ENCODE measurements around the gene MLH1.
"Not testable (repeated sequence)": the region's sequence is repeated elsewhere in the genome, so short reads cannot be mapped to it uniquely, and the experiment has no call there.

The MLH1 gene

DNA sequence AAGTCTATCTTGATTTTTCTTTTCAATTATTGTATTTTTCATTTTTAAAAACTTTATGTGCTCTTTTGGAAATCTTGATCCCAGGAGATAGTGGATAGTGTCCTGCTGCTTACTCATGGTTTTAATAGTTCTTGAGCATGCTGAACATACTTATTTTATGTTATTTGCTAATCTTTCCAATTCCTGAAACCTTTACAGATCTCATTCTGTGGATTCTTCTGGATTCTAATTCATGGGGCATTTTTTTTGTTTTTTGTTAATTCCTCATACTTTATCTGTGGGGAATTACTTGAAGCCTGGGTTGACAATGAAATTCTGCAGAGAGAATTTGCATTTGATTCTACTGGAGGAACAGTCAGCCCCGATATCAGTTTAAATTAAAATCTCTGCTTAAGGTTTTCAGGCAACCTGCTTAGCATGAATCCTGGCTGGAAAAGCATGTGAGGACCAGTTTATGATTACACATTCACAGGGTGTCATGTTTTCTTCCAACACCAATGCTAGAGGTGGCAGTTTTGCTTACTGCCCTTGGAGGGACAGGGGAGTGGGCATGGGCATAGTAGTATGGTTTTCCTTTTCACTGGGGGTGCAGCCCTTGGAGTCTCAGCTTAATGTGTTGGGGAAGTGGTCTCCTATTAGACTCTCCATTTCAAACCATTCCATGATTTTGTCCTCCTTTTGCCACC lies 46.0 kb downstream of the MLH1 start:
- no peak for DNase-seq

DNA sequence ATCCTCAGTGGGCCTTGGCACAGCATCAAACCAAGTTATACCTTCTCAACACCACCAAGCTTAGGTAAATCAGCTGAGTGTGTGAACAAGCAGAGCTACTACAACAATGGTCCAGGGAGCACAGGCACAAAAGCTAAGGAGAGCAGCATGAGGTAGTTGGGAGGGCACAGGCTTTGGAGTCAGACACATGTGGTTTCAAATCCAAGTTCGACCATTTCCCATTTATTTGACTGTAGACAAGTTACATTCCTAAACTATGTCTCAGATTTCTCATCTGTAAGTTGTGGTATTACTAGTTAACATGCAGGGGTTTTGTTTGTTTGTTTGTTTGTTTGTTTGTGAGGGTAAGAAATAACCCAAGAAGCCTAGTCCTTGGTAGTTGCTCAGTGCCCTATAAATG lies 46.9 kb downstream of the MLH1 start:
- no peak for DNase-seq

DNA sequence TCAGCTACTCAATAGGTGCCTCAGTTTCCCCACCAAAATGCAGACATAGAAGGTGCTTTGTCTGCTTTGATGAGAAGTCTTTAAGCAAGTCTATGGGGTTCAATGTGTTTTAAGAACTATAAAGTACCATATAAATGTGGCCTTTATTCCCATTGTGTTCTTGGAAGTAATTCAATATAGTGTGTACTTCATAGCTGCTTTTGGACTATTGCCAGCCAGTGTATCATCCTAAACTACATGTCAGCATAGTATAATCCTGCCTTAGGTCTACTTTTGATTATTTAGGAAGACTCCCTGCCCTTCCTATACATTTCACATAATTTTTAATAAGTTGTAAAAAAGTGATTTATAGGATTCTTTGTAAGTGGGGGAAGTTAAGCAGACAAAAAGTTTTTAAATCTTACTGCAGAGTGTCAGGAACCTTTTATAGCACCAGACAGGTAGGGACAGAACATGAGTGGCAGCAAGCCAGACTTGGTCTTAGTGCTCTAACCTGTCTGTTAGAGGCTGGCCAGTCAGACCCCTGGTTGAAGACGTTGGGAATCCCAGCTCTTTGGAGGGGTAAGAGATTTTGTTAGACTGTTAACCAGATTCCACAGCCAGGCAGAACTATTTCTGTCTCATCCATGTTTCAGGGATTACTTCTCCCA lies 48.4 kb downstream of the MLH1 start:
- DNase-seq = no peak

DNA sequence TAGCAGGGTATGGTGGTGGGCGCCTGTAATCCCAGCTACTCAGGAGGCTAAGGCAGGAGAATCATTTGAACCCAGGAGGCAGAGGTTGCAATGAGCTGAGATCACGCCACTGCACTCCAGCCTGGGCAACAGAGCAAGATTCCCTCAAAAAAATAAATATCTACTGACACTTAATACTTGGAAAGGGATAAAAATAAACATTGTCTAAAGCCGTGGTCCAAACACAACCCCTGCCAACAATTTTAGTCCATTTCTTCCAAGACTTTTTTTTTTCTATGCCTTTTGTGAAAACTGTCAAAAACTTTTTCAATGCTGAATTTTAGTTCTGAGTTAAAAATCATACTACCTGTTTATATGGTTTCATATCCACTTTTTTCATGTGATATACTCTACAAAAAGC lies 49.4 kb downstream of the MLH1 start:
- DNase-seq = not testable (repeated sequence)

DNA sequence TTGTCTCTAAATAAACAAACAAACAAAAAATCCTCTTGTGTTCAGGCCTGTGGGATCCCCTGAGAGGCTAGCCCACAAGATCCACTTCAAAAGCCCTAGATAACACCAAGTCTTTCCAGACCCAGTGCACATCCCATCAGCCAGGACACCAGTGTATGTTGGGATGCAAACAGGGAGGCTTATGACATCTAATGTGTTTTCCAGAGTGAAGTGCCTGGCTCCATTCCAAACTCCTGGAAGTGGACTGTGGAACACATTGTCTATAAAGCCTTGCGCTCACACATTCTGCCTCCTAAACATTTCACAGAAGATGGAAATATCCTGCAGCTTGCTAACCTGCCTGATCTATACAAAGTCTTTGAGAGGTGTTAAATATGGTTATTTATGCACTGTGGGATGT lies 57.0 kb downstream of the MLH1 start:
- DNase-seq = no peak

DNA sequence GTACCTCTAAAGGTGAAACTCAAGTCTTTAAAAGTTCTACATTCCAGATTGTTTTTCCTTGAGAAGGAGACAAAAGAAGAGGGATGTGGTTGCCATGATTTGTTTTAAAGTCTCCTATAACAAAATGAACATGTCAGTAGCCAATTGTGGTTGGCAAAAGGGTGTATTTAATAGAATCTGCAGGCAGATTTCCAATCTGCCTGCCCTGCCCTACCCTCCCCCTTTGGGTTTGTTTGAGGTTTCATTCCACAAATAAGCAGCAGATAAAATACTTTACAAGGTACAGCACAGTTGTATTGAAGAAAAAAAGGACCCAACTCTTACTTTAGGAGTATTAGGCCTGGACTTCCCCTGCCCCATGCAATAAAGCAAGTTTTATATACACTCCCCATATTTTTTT lies 59.5 kb downstream of the MLH1 start:
- DNase-seq = no peak

DNA sequence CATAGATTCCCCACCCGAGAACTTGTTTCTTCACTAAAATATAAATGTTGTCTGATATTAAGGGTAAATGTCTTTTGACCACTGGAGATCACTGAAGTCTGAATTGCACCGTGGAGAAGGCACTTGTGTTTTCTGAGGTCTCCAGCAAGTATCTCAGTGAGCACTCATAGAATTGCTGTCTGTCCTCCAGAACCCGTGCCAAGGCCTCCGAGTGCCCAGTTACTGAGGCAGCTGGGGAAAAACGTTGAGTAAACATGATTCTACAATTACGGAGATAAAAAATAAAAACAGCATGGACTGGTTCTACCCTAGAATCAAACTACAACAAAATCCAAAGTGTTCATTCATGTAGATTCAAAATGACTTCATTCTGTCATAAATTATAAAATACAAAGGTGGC lies 60.0 kb downstream of the MLH1 start:
- DNase-seq = no peak

DNA sequence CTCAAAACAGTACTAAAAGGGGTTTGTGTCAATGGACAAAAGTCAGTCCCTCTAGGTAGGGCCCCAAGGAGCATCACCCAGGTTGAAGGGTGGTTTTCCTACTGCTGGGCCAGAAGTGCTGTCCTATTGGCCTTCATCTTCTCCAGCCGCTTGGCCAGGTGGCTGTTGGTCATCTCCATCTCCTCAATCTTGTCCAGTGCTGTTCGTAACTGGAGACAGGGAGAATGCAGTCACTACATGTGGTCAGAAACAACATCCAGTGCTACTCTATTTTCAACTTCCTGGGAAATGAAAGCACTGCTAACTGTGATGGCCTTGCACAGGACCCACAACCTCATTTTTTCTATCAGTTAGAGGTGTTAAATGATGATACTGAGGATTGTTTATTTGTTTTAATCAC lies 60.4 kb downstream of the MLH1 start:
- no peak for DNase-seq

DNA sequence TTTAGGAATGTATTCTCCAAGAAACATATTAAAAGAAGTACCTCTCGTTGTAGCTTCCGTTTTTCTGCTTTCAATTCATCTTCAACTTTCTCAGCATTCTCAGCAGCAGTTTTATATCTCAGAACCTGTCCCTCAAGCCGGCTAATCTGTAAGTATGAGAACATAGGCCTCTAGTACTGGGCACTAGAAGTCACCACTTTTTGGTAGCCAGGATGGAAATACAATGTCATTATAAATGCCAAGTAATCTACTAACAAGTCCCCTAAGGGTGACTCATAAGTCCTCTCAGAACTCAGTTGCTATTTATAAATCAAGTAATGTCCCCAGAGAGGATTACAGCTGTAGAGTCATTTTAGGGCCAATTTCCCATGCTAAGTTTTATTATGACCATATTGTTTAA lies 61.1 kb downstream of the MLH1 start:
- DNase-seq = no peak

DNA sequence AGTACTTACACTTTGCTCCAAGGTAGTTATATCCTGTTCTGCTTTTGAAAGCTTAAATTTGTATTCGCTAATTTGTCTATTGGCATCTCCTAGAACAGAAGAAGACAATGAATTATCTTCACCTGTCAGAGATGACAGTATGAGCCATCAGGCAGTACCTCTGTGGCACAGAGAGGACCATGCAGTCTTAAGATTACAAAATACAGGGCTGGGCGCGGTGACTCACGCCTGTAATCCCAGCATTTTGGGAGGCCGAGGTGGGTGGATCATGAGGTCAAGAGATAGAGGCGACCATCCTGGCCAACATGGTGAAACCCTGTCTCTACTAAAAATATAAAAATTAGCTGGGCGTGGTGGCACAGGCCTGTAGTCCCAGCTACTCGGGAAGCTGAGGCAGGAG lies 61.8 kb downstream of the MLH1 start:
- DNase-seq = not testable (repeated sequence)

DNA sequence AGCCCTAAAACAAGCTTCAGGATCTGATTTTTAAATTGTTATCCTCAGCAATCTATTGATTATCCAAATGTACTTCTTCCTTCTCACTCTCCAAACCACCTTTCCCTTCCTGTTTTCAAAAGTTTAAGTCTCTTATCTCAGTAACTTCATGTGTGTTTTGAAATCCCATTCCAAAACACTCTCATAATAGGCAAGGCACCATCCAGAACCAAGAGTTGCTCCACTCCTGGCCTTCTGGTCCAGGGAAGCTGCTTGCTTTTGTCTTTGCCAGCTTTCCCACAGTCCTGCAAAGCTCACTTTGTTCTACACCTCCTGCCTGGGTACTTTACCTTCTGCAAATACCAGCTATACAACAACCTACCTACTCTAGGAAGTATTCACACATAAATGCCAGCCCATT lies 63.5 kb downstream of the MLH1 start:
- DNase-seq = no peak

DNA sequence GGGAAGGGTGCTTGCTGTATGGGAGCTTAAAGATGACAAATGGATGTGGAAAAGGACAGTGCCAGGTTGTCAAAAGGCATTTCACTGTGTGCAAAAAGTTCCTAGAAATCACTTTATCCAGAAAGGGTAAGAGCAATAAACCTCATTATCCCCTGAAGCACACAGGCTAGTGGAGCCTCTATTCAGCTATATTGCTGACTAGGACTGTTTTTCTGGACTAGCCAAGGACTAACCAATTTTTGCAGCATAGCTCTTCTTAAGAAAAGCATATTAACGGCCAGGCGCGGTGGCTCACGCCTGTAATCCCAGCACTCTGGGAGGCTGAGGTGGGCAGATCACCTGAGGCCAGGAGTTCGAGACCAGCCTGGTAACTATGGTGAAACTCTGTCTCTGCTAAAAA lies 64.8 kb downstream of the MLH1 start:
- DNase-seq = no peak

DNA sequence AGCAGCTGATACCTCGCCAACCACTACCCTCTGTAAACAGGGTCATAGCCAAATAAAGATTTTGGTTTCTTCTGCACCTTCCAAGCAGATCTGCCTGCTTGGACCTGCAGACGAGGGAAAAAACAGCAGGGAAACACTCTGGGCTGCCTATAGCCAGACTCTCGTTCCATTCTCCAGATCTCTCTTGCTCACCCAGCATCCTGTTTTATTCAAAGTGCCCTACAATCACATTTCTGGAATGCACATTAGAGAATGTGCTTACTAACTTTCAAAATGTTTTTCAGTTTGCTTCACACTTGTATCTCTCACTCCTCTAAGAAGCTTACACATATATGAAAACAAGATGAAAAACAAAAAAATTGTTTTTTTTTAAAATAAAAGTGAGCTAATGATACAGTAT lies 71.4 kb downstream of the MLH1 start:
- DNase-seq = no peak

DNA sequence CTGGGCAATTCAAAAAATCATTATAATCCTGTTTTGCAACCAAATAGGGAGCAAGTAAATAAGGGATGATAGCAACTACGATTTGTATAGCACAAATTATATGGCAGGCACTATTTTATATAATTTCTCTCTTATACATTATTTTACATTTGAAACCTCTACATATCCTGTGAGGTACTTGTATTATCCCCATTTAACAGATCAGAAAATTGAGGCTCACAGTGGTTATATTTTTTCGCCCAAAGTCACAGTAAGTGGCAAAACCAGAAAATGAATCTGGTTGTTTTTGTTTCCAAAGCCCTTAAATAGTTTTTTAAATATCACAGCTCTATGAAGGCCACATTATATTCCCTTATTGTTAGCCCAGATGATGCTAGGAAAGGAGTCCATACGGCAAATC lies 74.3 kb downstream of the MLH1 start:
- DNase-seq = no peak

DNA sequence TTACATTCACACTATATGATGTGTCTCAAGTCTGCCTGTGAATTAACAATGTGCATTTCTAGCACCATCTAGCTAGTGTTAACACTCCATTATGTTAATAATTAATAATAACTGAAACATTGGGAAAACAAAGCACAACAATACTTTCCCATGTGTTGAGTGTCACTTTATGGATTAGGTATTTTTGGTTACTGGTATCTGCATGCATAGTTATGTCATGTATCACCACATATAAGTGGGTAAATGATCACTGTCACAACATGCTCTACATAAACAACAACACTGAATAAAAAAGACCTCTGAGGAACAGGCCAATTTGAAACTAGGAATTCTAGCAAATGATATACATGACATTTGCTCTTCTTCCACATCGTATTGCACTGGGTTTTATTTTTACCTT lies 74.7 kb downstream of the MLH1 start:
- DNase-seq = no peak

DNA sequence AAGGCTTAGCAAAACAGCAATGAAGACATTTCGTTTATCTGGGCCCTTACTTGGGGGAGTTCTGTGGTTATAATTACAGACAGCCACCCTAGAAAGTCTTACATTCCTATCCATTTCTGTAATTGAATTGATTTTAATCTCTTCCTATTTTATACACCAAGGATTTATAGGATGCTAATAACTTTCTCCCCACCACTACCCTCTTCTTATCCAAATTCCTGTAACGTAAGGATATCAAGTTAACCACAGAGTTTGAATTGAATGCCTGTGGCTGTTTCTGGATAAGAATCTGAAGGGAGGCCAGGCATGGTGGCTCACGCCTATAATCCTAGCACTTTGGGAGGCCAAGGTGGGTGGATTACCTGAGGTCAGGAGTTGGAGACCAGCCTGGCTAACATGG lies 78.6 kb downstream of the MLH1 start:
- DNase-seq = no peak

DNA sequence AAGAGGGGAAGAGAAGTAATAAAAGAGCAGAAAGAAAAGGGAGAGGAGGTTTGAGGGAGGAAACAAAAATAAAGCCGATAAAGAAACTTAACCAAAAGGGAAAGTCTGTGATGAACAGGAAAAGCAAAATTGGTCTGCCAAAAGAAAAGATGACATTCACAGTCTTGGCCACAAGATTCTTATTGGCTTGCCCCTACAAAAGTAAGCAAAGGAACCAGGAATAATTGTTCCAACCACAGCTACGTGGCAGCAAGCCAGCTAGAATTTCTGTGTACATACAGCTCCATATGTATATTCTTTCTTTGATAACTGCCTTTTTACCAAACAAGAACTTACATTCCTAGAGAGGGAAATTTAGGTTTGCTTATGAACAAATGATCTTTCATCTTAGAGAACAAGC lies 79.6 kb downstream of the MLH1 start:
- DNase-seq = no peak

DNA sequence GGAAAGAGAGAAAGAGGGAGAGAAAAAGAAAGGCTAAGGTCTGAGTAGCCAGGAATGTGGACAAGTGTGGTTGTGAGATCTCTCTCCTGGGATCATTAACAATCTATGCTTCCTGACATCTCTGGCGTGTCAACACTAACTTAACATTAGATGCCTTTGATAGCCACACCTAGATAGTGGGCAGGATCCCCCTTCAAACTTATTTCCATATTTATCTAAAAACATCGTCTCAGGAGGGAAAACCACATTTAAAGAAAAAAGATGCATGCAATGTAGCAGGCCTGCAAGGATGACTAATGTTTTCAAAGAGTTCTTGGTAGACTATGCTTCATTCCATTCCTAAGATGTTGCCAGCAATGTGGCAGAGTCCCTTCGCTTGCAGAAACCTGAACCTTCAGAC lies 80.9 kb downstream of the MLH1 start:
- DNase-seq = no peak

DNA sequence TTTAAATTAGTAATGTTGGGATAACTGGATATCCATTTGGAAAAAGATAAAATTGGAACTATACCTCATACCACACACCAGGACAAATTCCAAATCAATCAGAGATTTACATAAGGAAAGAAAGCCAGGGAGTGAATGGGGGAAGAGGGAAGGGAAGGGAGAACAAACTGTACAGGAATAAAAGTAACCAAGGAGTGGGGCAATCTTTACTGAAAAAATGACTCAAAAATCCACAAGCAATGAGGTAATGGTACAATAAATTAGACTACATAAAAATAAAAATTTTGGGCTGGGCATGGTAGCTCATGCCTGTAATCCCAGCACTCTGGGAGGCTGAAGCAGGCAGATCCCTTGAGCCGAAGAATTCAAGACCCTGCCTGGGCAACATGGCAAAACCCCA lies 82.6 kb downstream of the MLH1 start:
- no peak for DNase-seq

DNA sequence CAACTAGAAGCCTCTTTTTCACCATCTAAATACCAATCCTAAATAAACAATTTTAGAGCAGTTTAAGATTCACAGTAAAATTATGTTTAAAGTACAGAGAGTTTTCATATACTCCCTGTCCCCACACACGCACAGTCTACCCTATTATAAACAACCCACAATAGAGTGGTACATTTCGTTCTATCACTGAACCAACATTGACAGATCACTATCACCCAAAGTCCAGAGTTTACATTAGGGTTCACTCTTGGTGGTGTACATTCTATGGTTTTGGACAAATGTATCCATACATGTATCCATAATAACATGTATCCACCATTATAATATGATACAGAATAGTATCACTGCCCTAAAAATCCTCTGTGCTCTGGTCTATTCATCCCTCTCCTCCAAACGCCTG lies 89.0 kb downstream of the MLH1 start:
- DNase-seq = no peak

DNA sequence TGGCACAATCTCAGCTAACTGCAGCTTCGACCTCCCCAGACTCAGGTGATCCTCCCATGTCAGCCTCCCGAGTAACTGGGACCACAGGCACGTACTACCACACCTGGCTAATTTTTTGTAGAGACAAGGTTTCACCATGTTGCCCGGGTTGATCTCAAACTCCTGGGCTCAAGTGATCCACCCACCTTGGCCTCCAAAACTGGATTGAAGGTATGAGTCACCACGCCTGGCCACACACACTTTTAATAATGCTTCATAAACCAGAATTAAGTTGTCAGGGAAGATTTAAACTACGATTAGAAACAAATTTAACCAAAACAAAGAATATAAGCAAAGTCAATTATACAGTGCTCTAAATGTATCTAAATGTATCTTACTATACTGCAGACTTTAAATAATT lies 93.6 kb downstream of the MLH1 start:
- no peak for DNase-seq

DNA sequence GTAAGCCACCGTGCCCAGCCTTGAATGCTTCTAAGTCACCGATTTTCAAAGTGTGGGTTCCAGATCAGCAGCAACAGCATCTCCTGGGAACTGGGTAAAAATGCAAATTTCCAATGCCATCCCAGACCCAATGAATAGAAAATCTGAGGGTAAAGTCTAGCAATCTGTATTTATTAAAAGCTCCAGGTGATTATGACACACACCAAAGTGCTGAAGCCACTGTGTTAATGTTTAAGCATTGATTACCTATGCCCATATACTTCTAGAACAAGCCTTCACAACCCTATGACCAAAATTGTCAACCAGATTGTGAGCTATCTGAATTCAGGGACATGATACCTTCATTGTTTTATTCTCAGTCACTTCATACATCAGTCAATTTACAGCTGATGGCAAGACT lies 94.6 kb downstream of the MLH1 start:
- no peak for DNase-seq

DNA sequence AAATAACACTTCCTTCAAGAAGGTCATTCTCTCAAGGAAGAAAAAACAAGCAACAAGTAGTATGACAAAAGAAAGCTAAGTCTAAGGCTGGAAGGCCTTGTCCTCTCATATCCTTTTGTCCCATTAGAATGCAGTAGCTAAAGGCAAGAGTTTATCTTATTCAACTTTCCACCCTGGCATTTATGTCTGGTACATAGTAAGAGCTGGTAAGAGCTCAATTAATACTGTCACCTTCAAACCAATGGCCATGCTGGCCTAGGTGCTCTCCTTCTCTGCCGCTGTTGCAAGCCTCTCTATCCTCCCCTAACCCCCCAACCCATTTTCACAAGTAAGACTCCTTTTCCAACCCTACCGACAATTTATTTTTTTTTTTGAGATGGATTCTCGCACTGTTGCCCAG lies 99.2 kb downstream of the MLH1 start:
- no peak for DNase-seq

DNA sequence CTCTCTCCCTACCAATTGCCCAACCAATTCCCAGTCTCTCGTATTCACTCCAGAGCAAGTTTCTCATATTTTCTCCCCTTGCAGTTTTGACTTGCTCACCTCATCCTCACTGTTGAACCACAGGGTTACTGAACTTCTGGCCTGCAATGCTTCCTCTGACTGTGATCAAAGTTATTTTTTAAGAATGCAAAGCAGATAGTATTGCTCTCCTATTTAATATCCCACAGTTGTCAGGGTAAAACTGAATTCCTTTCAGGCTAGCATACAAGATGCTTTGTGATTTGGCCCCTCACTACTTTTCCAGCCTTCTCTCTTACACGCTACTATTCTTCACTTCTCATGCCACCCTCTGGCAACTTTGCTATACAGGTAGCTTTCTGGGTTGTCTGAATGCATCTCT lies 100.2 kb downstream of the MLH1 start:
- no peak for DNase-seq

DNA sequence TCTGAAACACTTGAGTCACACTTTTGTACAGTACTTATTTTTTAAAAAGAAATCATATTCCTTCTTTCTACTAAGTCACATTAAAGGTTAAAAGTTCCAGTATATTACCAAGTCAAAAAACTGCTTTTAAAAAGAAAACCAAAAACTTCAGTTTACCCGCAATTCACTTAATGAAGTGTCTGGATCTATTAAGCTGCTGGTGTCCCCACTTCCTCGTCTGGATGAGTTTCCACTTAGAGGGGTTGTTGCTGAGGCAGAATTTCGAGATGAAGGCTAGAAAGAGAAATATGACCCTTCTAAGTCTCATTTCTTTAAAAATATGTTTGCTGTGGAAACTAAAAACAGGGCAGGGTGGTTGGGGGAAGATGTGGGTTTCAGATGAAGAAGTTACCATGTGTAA lies 101.3 kb downstream of the MLH1 start:
- no peak for DNase-seq

Data from CD4-positive, alpha-beta T cell treated with Interferon alpha-2 for 1 hour (primary cell).